GM12878 (cell line): ENCODE results near the gene TTC19. TPM values are rescaled to one million over a fixed set of nuclear protein-coding genes. Genes with fewer than 3 reads are reported as not detected.

Experiments used
- ATAC-seq: fragments of 200-7000 bp; cut with Tn5 transposase; 3 replicates; pipeline ENCODE4 v1.9.1; 2020; ENCODE audit warnings: mild to moderate bottlenecking, moderate library complexity
- BruUV-seq: library from RNA; stranded (reverse); fragments of 400-500 nt; replicated peaks from 2 replicates; lab custom pipeline; 2021; lab: Mats Ljungman, UMichigan
- CTCF ChIA-PET: fragments of 300-600 bp; sonication (Branson Sonifier 250); formaldehyde crosslinking; extraction: SDS; loops from one replicate; lab custom pipeline; 2021; ENCODE audit warnings: inconsistent platforms; lab: Yijun Ruan, JAX
- POLR2A ChIA-PET: fragments of 350-600 bp; formaldehyde crosslinking; extraction: SDS; loops from one replicate; lab custom pipeline; 2021; ENCODE audit warnings: inconsistent platforms; lab: Charles Lee
- RAD21 ChIA-PET: fragments of 300-600 bp; sonication (Branson Sonifier 250); formaldehyde crosslinking; loops from one replicate; lab custom pipeline; 2023; ENCODE audit warnings: antibody characterized with exemption; ENCODE audit not compliant: unreplicated experiment; lab: Charles Lee
- SMC1A ChIA-PET: fragments of 300-600 bp; sonication (Branson Sonifier 250); formaldehyde crosslinking; loops from one replicate; lab custom pipeline; 2023; ENCODE audit not compliant: unreplicated experiment, uncharacterized antibody; lab: Charles Lee
- DNase-seq: peaks from one replicate; pipeline ENCODE4 v3.0.0-alpha.2; 2011; ENCODE audit warnings: low read depth, low spot score
- FAIRE-seq: peaks from 3 replicates; lab custom pipeline; 2011; peaks lifted over from hg19 to GRCh38; lab: Jason Lieb, UNC
- H2AFZ ChIP-seq: 2 replicates; pipeline ENCODE4 v1.6.0; 2011; ENCODE audit warnings: low read depth, low read length, control low read depth; ENCODE audit not compliant: control insufficient read depth
- H3K27ac ChIP-seq: 2 replicates; pipeline ENCODE4 v1.5.1; 2011; ENCODE audit warnings: control low read depth; ENCODE audit not compliant: control insufficient read depth, insufficient read depth
- H3K27me3 ChIP-seq, 2 experiments: replicated peaks in 1 of 2; 2 replicates each; pipeline versions ENCODE4 v1.6.0 to v1.6.1; 2011; ENCODE audit warnings: low read length in 1 of 2; ENCODE audit not compliant: control insufficient read depth in 2 of 2, insufficient read depth in 2 of 2
- H3K36me3 ChIP-seq, 2 experiments: 2 replicates each; pipeline ENCODE4 v1.5.1; 2011; ENCODE audit warnings: low read length in 1 of 2; ENCODE audit not compliant: control insufficient read depth in 2 of 2, insufficient read depth in 2 of 2
- H3K4me1 ChIP-seq: 2 replicates; pipeline ENCODE4 v1.6.1; 2011; ENCODE audit warnings: mild to moderate bottlenecking, low read length, moderate library complexity, mixed read lengths; ENCODE audit not compliant: control insufficient read depth, insufficient read depth
- H3K4me2 ChIP-seq: 2 replicates; pipeline ENCODE4 v1.6.0; 2011; ENCODE audit warnings: control low read depth; ENCODE audit not compliant: control insufficient read depth, insufficient read depth
- H3K4me3 ChIP-seq: fragments of 200-600 bp; sonication (generic); 2 replicates; pipeline ENCODE4 v1.5.1; 2016
- H3K79me2 ChIP-seq: 2 replicates; pipeline ENCODE4 v1.6.0; 2011; ENCODE audit warnings: low read length; ENCODE audit not compliant: control insufficient read depth, insufficient read depth
- H3K9ac ChIP-seq: 2 replicates; pipeline ENCODE4 v1.8.0; 2011; ENCODE audit warnings: low read length, control low read depth, mixed read lengths; ENCODE audit not compliant: control insufficient read depth, insufficient read depth
- H3K9me3 ChIP-seq: replicated peaks from 3 replicates; pipeline ENCODE4 v1.5.1; 2011; ENCODE audit warnings: mild to moderate bottlenecking, low read length; ENCODE audit not compliant: control insufficient read depth, insufficient read depth
- H4K20me1 ChIP-seq: 2 replicates; pipeline ENCODE4 v1.6.0; 2011; ENCODE audit not compliant: control insufficient read depth, insufficient read depth
- CEBPB ChIP-seq, 2 experiments: fragments of 150-350 bp in 1 of 2; IDR thresholded peaks; 2 replicates each; pipeline ENCODE4 v1.6.1; 2012 to 2014; ENCODE audit warnings: low read depth in 2 of 2, low read length in 2 of 2, borderline replicate concordance in 1 of 2, inconsistent platforms in 1 of 2
- DPF2 ChIP-seq: fragments of 450-650 bp; IDR thresholded peaks from 2 replicates; pipeline ENCODE4 v1.6.1; 2017; ENCODE audit warnings: mild to moderate bottlenecking
- E2F4 ChIP-seq: IDR thresholded peaks from 2 replicates; pipeline ENCODE4 v1.6.1; 2012; ENCODE audit warnings: low read depth, low read length, improper control_type of control experiment
- HDAC2 ChIP-seq: fragments of 200-600 bp; sonication (generic); IDR thresholded peaks from 2 replicates; pipeline ENCODE4 v1.6.1; 2017
- IRF4 ChIP-seq: IDR thresholded peaks from 2 replicates; pipeline ENCODE4 v1.6.1; 2011; ENCODE audit warnings: low read depth, low read length
- MTA2 ChIP-seq: fragments of 450-650 bp; IDR thresholded peaks from 2 replicates; pipeline ENCODE4 v1.6.1; 2016; ENCODE audit warnings: low read depth, mild to moderate bottlenecking, moderate library complexity
- NFIC ChIP-seq: IDR thresholded peaks from 2 replicates; pipeline ENCODE4 v1.6.1; 2012; ENCODE audit warnings: low read depth, mild to moderate bottlenecking, inconsistent platforms, low read length, moderate library complexity
- NFYA ChIP-seq: IDR thresholded peaks from 2 replicates; pipeline ENCODE4 v1.6.1; 2011; ENCODE audit warnings: low read depth, mild to moderate bottlenecking, low read length, improper control_type of control experiment, borderline replicate concordance
- POLR2AphosphoS5 ChIP-seq: IDR thresholded peaks from 2 replicates; pipeline ENCODE4 v1.6.1; 2011; ENCODE audit warnings: mild to moderate bottlenecking, low read length, inconsistent platforms
- STAT1 ChIP-seq: fragments of 450-650 bp; conservative IDR thresholded peaks from 2 replicates; pipeline ENCODE4 v1.6.1; 2014; ENCODE audit warnings: antibody characterized with exemption, mild to moderate bottlenecking
- ZNF24 ChIP-seq: fragments of 450-650 bp; IDR thresholded peaks from 2 replicates; pipeline ENCODE4 v1.6.1; 2017; ENCODE audit warnings: antibody characterized with exemption, mild to moderate bottlenecking
- WGBS: methylation state at CpG from one replicate; pipeline ENCODE4 v1.1.6; 2016; ENCODE audit warnings: low lambda C conversion rate; ENCODE audit not compliant: insufficient replicate concordance, insufficient coverage; ENCODE audit errors: missing lambda C conversion rate; 5-methylcytosine and 5-hydroxymethylcytosine counted together
- in situ Hi-C: fragments of 300-500 bp; cut with MboI; formaldehyde crosslinking; loops from 9 replicates; pipeline ENCODE4 v1.14.3; 2018; ENCODE audit warnings: mixed read lengths
- intact Hi-C: fragments of 100-400 bp; cut with micrococcal nuclease; formaldehyde crosslinking; loops from one replicate; pipeline ENCODE4 v1.14.2; 2022; ENCODE audit not compliant: unreplicated experiment
- polyA plus RNA-seq, 11 experiments: library from polyadenylated mRNA; depleted of rRNA in 4 of 11; unstranded in 6 of 11; stranded (reverse) in 5 of 11; fragments of >200 nt; fragmentation: Nextera tagmentation in 4 of 11; fragmentation: Illumina TruSeq in 1 of 11; extraction: Ambion mirVana in 4 of 11; extraction: Trizol in 1 of 11; gene quantifications; 1 replicate in 1 of 11; 2 replicates in 10 of 11; pipeline versions ENCODE4 v1.2.1 to v1.2.3, GENCODE V29; 2011 to 2016; ENCODE audit warnings: inconsistent platforms in 2 of 11, missing spikeins in 2 of 11, low read depth in 1 of 11
- total RNA-seq, 4 experiments: library from RNA; depleted of rRNA in 3 of 4; stranded (reverse); fragments of >200 nt in 3 of 4; fragmentation: Illumina TruSeq in 1 of 4; extraction: Trizol in 1 of 4; gene quantifications; 2 replicates each; pipeline versions ENCODE4 v1.2.1 to v1.2.3, GENCODE V29; 2013 to 2021

TTC19 gene
- total and polyA plus RNA-seq, 10 of the 15 experiments (the other 5 are each of a cell fraction or from before 2014, with no cell fraction given): 5.3 to 29.8 (median 20.1) TPM

- WGBS: 58% methylated on average over 22 of the region's 22 CpGs
- no peak for ATAC-seq
- intact Hi-C loops: no loop called here
- Histone ChIP-seq H3K27ac (no peak overlapping the region), H3K4me3 (no peak overlapping the region), H3K27me3 (peaks cover 0 to 3% of the 10 kb centered on the region in 2 experiments; a peak in 2 of 4 replicates)
- ChIA-PET POLR2A (no interaction called here), RAD21 (no interaction called here)
- TF ChIP-seq POLR2AphosphoS5 (no peak), MTA2 (no peak), ZNF24 (no peak), NFIC (no peak), IRF4 (no peak), NFYA (no peak), DPF2 (no peak), STAT1 (no peak), E2F4 (no peak), CEBPB (IDR thresholded peaks at IDR 0.05; ENCODE audit: borderline replicate concordance in 1 of 2, low read depth in 2 of 2, low read length in 2 of 2) (no peak), HDAC2 (no peak)
- TF ChIP-seq, all 136 proteins: peak for 0
- Histone ChIP-seq H3K36me3 (no peaks in the 10 kb centered on the region), H4K20me1 (no peaks in the 10 kb centered on the region), H3K79me2 (no peaks in the 10 kb centered on the region), H3K4me1 (no peaks in the 10 kb centered on the region), H2AFZ (no peak overlapping the region), H3K9me3 (no peaks in the 10 kb centered on the region), H3K9ac (no peak overlapping the region), H3K4me2 (no peak overlapping the region)
- FAIRE-seq (no peak), DNase-seq (no peak)
- CTCF ChIA-PET: no interaction called here
- BruUV-seq: no TSS peak
- in situ Hi-C loops: no loop called here
- SMC1A ChIA-PET: no interaction called here
Measured at GRCh38 chr17:15952916-15953790, 46.5 kb upstream of the TTC19 start.
